Measurements from ENCODE around the gene CHD9. TPM values are rescaled to one million over a fixed set of nuclear protein-coding genes. Genes with fewer than 3 reads are reported as not detected.

CHD9 gene
- total and polyA plus RNA-seq, 7 donors: 13.8 to 88.5 (median 55.5) TPM

GRCh38 chr16:53131363-53132071 lies 76.7 kb downstream of the CHD9 start:
- intact Hi-C loops (cut with DNase I): loop anchor here (2.0 to 10.0 kb wide), 3 partner anchors 41 to 303 kb away; partner anchors contain the start of genes CHD9 and RBL2
- 0 to 1% methylated on average over 75 to 77 of the region's 77 CpGs for WGBS, 2 donors
- Histone ChIP-seq H3K9me3 (no peaks in the 10 kb centered on the region), H3K4me3 (peak overlapping the region; percentile 76 to 95 (median 90)), H3K27ac (peak overlapping the region; percentile 94 to 98 (median 96)), H3K4me1 (peaks cover 0 to 46% (median 36%) of the 10 kb centered on the region in 4 donors), H3K27me3 (no peaks in the 10 kb centered on the region), H3K36me3 (no peaks in the 10 kb centered on the region)
- peak; percentile 88 for DNase-seq
- peak in 1 of 4 donors; percentile 59 for TF ChIP-seq EP300 (IDR thresholded peaks at IDR 0.05)
- TF ChIP-seq POLR2A (IDR thresholded peaks at IDR 0.05): no peak
- TF ChIP-seq POLR2AphosphoS5 (IDR thresholded peaks at IDR 0.05): peak; percentile 16 to 61 (median 48)

- peak overlapping the region; percentile 94 to 98 (median 96) for H3K27ac ChIP-seq
- no peaks in the 10 kb centered on the region for H3K9me3 ChIP-seq
- H3K4me3 ChIP-seq: peak overlapping the region in 3 of 4 donors; percentile 89 to 95 (median 91)
- TF ChIP-seq POLR2A (IDR thresholded peaks at IDR 0.05) (no peak), CTCF (IDR thresholded peaks at IDR 0.05) (no peak), POLR2AphosphoS5 (IDR thresholded peaks at IDR 0.05) (no peak), EP300 (IDR thresholded peaks at IDR 0.05) (no peak)
- 81 to 90% methylated on average over 6 of the region's 6 CpGs for WGBS, 2 donors
- H3K36me3 ChIP-seq: no peaks in the 10 kb centered on the region
- no peaks in the 10 kb centered on the region for H3K27me3 ChIP-seq
- peaks cover 0 to 46% (median 36%) of the 10 kb centered on the region in 4 donors for H3K4me1 ChIP-seq
- intact Hi-C loops (cut with DNase I): loop anchor here (10.0 kb wide), 1 partner anchor 302 kb away; the partner anchor contains the start of gene RBL2
- no peak for DNase-seq
Observed at GRCh38 chr16:53132406-53132805, 77.6 kb downstream of the CHD9 start.

- TF ChIP-seq CTCF (IDR thresholded peaks at IDR 0.05): no peak
- TF ChIP-seq EP300 (IDR thresholded peaks at IDR 0.05): no peak
- no peak for TF ChIP-seq POLR2A (IDR thresholded peaks at IDR 0.05)
- no peak overlapping the region for H3K4me3 ChIP-seq
- WGBS, 2 donors: 96 to 99% methylated on average over 2 of the region's 2 CpGs
- H3K4me1 ChIP-seq: peaks cover 0 to 35% (median 29%) of the 10 kb centered on the region in 4 donors
- no peaks in the 10 kb centered on the region for H3K9me3 ChIP-seq
- no peaks in the 10 kb centered on the region for H3K36me3 ChIP-seq
- DNase-seq: no peak
- peak overlapping the region in 2 of 4 donors; percentile 43 to 98 for H3K27ac ChIP-seq
- intact Hi-C loops (cut with DNase I): loop anchor here (10.0 kb wide), 1 partner anchor 299 kb away; the partner anchor contains the start of gene RBL2
- no peaks in the 10 kb centered on the region for H3K27me3 ChIP-seq
Observed at GRCh38 chr16:53135329-53135728, 80.5 kb downstream of the CHD9 start.

GRCh38 chr16:53142823-53143568 lies 88.2 kb downstream of the CHD9 start:
- H3K4me1 ChIP-seq: peaks cover 0 to 27% (median 14%) of the 10 kb centered on the region in 4 donors
- no peak overlapping the region for H3K4me3 ChIP-seq
- 95 to 97% methylated on average over 6 of the region's 6 CpGs for WGBS, 2 donors
- TF ChIP-seq POLR2AphosphoS5 (IDR thresholded peaks at IDR 0.05): no peak
- no peaks in the 10 kb centered on the region for H3K27me3 ChIP-seq
- no peak for DNase-seq
- intact Hi-C loops (cut with DNase I): no loop called here
- H3K27ac ChIP-seq: no peak overlapping the region
- H3K36me3 ChIP-seq: no peaks in the 10 kb centered on the region
- H3K9me3 ChIP-seq: no peaks in the 10 kb centered on the region

- Histone ChIP-seq H3K4me3 (no peak overlapping the region), H3K27me3 (no peaks in the 10 kb centered on the region), H3K9me3 (peaks cover 0 to 14% (median 6%) of the 10 kb centered on the region in 4 donors), H3K4me1 (peaks cover 0 to 13% (median 9%) of the 10 kb centered on the region in 4 donors), H3K27ac (peak overlapping the region in 2 of 4 donors; percentile 12 to 29), H3K36me3 (no peaks in the 10 kb centered on the region)
- DNase-seq: no peak
- 36 to 80% methylated on average over 3 of the region's 3 CpGs for WGBS, 2 donors
- TF ChIP-seq EP300 (IDR thresholded peaks at IDR 0.05) (peak in 1 of 4 donors; percentile 62), POLR2A (IDR thresholded peaks at IDR 0.05) (no peak), CTCF (IDR thresholded peaks at IDR 0.05) (no peak), POLR2AphosphoS5 (IDR thresholded peaks at IDR 0.05) (peak in 2 of 4 donors; percentile 27 to 49)
- intact Hi-C loops (cut with DNase I): no loop called here
Observed at GRCh38 chr16:53147500-53148065, 92.8 kb downstream of the CHD9 start.

All from sigmoid colon (tissue), 7 donors.